Keratinocyte (primary cell): ENCODE data around the gene SEC14L2. TPM values are rescaled to one million over a fixed set of nuclear protein-coding genes. Genes with fewer than 3 reads are reported as not detected.

Experiments
- DNase-seq: peaks from one replicate; pipeline ENCODE4 v3.0.0-alpha.2; 2011; ENCODE audit warnings: low read depth, missing footprints, low spot score
- FAIRE-seq: peaks from 2 replicates; lab custom pipeline; 2011; peaks lifted over from hg19 to GRCh38; lab: Jason Lieb, UNC
- H2AFZ ChIP-seq: 2 replicates; pipeline ENCODE4 v1.6.0; 2012; ENCODE audit warnings: low read length, control low read depth, inconsistent platforms; ENCODE audit not compliant: control insufficient read depth
- H3K27ac ChIP-seq: 2 replicates; pipeline ENCODE4 v1.5.1; 2011; ENCODE audit warnings: low read length; ENCODE audit not compliant: control insufficient read depth, insufficient read depth
- H3K27me3 ChIP-seq: 3 replicates; pipeline ENCODE4 v1.6.0; 2011; ENCODE audit warnings: low read length; ENCODE audit not compliant: control insufficient read depth, insufficient read depth; ENCODE audit errors: extremely low read depth
- H3K36me3 ChIP-seq, 2 experiments: 2 replicates in 1 of 2; 3 replicates in 1 of 2; pipeline ENCODE4 v1.5.1; 2011; ENCODE audit warnings: low read length in 2 of 2, mild to moderate bottlenecking in 1 of 2; ENCODE audit not compliant: control insufficient read depth in 2 of 2, insufficient read depth in 2 of 2; ENCODE audit errors: extremely low read depth in 1 of 2
- H3K4me1 ChIP-seq: 3 replicates; pipeline ENCODE4 v1.5.1; 2011; ENCODE audit warnings: low read length; ENCODE audit not compliant: control insufficient read depth, insufficient read depth; ENCODE audit errors: extremely low read depth
- H3K4me2 ChIP-seq: 3 replicates; pipeline ENCODE4 v1.6.0; 2011; ENCODE audit warnings: low read depth, low read length; ENCODE audit not compliant: control insufficient read depth, insufficient read depth; ENCODE audit errors: extremely low read depth
- H3K4me3 ChIP-seq, 3 experiments: fragments of 200-600 bp in 1 of 3; sonication (generic) in 1 of 3; 2 replicates in 2 of 3; 3 replicates in 1 of 3; pipeline ENCODE4 v1.5.1; 2011 to 2016; ENCODE audit warnings: low read length in 3 of 3, mild to moderate bottlenecking in 3 of 3, control low read depth in 2 of 3, inconsistent platforms in 1 of 3, low read depth in 1 of 3, mixed read lengths in 1 of 3, mixed run types in 1 of 3, moderate library complexity in 1 of 3; ENCODE audit not compliant: control insufficient read depth in 2 of 3, insufficient read depth in 2 of 3; ENCODE audit errors: extremely low read depth in 1 of 3
- H3K79me2 ChIP-seq: 2 replicates; pipeline ENCODE4 v1.6.0; 2012; ENCODE audit warnings: low read length; ENCODE audit not compliant: control insufficient read depth, insufficient read depth
- H3K9ac ChIP-seq: 3 replicates; pipeline ENCODE4 v1.6.0; 2011; ENCODE audit warnings: low read length; ENCODE audit not compliant: control insufficient read depth, insufficient read depth; ENCODE audit errors: extremely low read depth
- H3K9me1 ChIP-seq: 3 replicates; pipeline ENCODE4 v1.6.0; 2011; ENCODE audit warnings: low read length; ENCODE audit not compliant: control insufficient read depth, insufficient read depth; ENCODE audit errors: extremely low read depth
- H3K9me3 ChIP-seq: 2 replicates; pipeline ENCODE4 v1.5.1; 2012; ENCODE audit warnings: low read depth, low read length; ENCODE audit not compliant: control insufficient read depth
- H4K20me1 ChIP-seq: 3 replicates; pipeline ENCODE4 v1.6.0; 2011; ENCODE audit warnings: low read length; ENCODE audit not compliant: control insufficient read depth, insufficient read depth; ENCODE audit errors: extremely low read depth
- CTCF ChIP-seq, 3 experiments: IDR thresholded peaks in 1 of 3; conservative IDR thresholded peaks in 1 of 3; optimal IDR thresholded peaks in 1 of 3; 2 replicates in 2 of 3; 3 replicates in 1 of 3; pipeline versions ENCODE3 to v1.5.1; 2011; ENCODE audit warnings: low read length in 3 of 3, mild to moderate bottlenecking in 3 of 3, moderate library complexity in 2 of 3, control low read depth in 1 of 3, inconsistent platforms in 1 of 3; ENCODE audit not compliant: insufficient read depth in 2 of 3; ENCODE audit errors: extremely low read depth in 1 of 3
- EZH2 ChIP-seq: IDR thresholded peaks from one replicate; pipeline ENCODE4 v1.6.1; 2012; ENCODE audit warnings: inconsistent platforms, mild to moderate bottlenecking, low read length, moderate library complexity
- dilution Hi-C: fragments of 300-500 bp; cut with MboI; formaldehyde crosslinking; loops from one replicate; pipeline ENCODE4 v1.7.0; 2020; ENCODE audit warnings: low sequenced_read_pairs; ENCODE audit not compliant: extremely low pct_ligation_motif_present
- polyA plus RNA-seq, 5 experiments: library from polyadenylated mRNA; depleted of rRNA in 3 of 5; stranded (reverse) in 3 of 5; stranded (forward) in 1 of 5; unstranded in 1 of 5; fragments of >200 nt; gene quantifications; 1 replicate in 1 of 5; 2 replicates in 3 of 5; 3 replicates in 1 of 5; pipeline versions ENCODE4 v1.2.1 to v1.2.3, GENCODE V29; 2011 to 2012; ENCODE audit warnings: missing spikeins in 2 of 5, low read depth in 1 of 5, low replicate concordance in 1 of 5

The SEC14L2 gene
- polyA plus RNA-seq, 1 donor (not counting 4 experiments of a cell fraction or from before 2014, with no cell fraction given) = 103 TPM

DNA sequence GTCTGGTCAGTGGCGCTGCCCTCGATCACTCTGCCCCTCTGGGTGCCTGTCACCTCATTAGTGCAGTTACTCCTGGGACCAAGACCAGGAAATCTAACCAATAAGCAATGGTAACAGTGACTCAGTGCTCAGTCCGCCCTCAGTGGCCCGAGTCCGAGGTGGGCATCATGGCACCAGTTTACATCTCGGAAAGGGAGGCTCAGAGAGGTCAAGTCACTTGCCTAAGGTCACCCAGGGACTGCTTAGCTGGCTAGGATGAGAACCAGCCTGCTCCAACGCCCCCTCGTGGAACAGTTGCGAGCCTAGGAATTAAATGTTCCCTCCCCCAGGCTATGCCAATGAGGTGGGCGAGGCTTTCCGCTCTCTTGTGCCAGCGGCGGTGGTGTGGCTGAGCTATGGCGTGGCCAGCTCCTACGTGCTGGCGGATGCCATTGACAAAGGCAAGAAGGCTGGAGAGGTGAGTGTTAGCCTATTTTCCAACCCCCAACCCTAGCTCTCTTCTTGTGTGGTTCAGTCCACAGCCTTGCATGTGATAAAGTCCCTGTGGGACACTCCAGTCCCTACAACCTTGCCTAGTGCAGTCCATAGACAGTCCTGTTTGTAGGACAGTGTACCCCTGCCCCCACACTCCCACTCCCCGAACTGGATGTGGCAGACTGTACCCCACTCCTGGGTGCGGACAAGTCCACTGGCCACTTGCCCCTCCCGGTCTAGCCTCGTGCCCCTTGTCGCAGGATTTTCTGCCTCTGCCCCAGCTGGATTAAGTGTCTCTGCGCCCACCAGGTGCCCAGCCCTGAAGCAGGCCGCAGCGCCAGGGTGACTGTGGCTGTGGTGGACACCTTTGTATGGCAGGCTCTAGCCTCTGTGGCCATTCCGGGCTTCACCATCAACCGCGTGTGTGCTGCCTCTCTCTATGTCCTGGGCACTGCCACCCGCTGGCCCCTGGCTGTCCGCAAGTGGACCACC, 29.9 kb downstream of the SEC14L2 start:
- H3K9me3 ChIP-seq = no peaks in the 10 kb centered on the region
- peaks cover 2 to 8% of the 10 kb centered on the region in 2 experiments for H3K36me3 ChIP-seq
- H3K9ac ChIP-seq = peak overlapping the region; percentile 83
- H3K9me1 ChIP-seq = no peaks in the 10 kb centered on the region
- H4K20me1 ChIP-seq = no peaks in the 10 kb centered on the region
- H3K27ac ChIP-seq = peak overlapping the region; percentile 95
- peak overlapping the region; percentile 43 to 80 (median 66) for H3K4me3 ChIP-seq
- dilution Hi-C loops = no loop called here
- peak overlapping the region; percentile 88 for H3K4me2 ChIP-seq
- peak; percentile 73 for DNase-seq
- H2AFZ ChIP-seq = peak overlapping the region; percentile 47
- no peaks in the 10 kb centered on the region for H3K79me2 ChIP-seq
- TF ChIP-seq CTCF (optimal IDR thresholded peaks at IDR 0.05 in 1 of 3, IDR thresholded peaks at IDR 0.05 in 1 of 3, conservative IDR thresholded peaks at IDR 0.05 in 1 of 3; ENCODE audit: extremely low read depth in 1 of 3, insufficient read depth in 2 of 3, low read length in 3 of 3) (peak; percentile 79 to 92 (median 92)), EZH2 (no peak)
- H3K27me3 ChIP-seq = no peaks in the 10 kb centered on the region
- peaks cover 46% of the 10 kb centered on the region for H3K4me1 ChIP-seq
- FAIRE-seq = peak; percentile 96

DNA sequence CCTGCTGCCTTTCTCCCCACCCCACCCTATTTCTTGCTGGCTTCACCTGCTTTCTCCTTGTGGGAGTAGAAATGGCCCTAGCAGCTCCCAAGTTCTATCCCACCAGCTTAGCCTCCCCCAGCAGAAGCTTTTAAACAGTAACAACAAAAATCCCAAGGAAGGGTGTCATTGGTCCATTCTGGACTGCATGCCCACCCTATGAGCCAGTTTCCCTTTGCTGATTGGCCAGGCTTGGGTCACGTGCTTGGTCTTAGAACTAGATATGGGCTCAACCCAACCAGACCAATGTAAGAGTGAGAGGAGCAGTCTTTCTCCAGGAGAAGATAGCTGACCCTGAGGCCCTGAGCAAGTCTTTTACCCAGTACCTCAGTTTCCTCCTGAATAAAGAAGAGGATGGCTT, 31.1 kb downstream of the SEC14L2 start:
- dilution Hi-C loops = no loop called here
- H3K9me1 ChIP-seq = no peaks in the 10 kb centered on the region

More for the DNA sequence above, 31.1 kb downstream of the SEC14L2 start:
- TF ChIP-seq EZH2 (no peak), CTCF (optimal IDR thresholded peaks at IDR 0.05 in 1 of 3, IDR thresholded peaks at IDR 0.05 in 1 of 3, conservative IDR thresholded peaks at IDR 0.05 in 1 of 3; ENCODE audit: extremely low read depth in 1 of 3, insufficient read depth in 2 of 3, low read length in 3 of 3) (no peak)
- H3K36me3 ChIP-seq = peaks cover 0 to 3% of the 10 kb centered on the region in 2 experiments
- H3K9me3 ChIP-seq = no peaks in the 10 kb centered on the region
- no peak overlapping the region for H2AFZ ChIP-seq
- H4K20me1 ChIP-seq = no peaks in the 10 kb centered on the region
- no peaks in the 10 kb centered on the region for H3K79me2 ChIP-seq
- no peak overlapping the region for H3K9ac ChIP-seq
- FAIRE-seq (no peak), DNase-seq (no peak)
- no peaks in the 10 kb centered on the region for H3K27me3 ChIP-seq
- no peak overlapping the region for H3K27ac ChIP-seq
- no peak overlapping the region for H3K4me2 ChIP-seq
- H3K4me3 ChIP-seq = no peak overlapping the region
- peaks cover 34% of the 10 kb centered on the region for H3K4me1 ChIP-seq
